NCI-H2227 (cell line): Measurements from ENCODE around the gene MSRB1.

Experiments
- DNase-seq: peaks from one replicate; lab custom pipeline; 2025; ENCODE audit not compliant: unreplicated experiment; lab: John Stamatoyannopoulos, UW

Gene MSRB1

GRCh38 chr16:1918351-1919326, 24.4 kb downstream of the MSRB1 start, which contains the start of gene HS3ST6:
Gene HS3ST6 (minus strand): TSS chr16:1918415. CDS start chr16:1918323, 92 bp downstream.
- DNase-seq = peak; percentile 47

GRCh38 chr16:1917665-1918350, 25.2 kb downstream of the MSRB1 start:
- no peak for DNase-seq

GRCh38 chr16:1917056-1917664, 25.8 kb downstream of the MSRB1 start:
- DNase-seq = no peak

- no peak for DNase-seq
Measured at GRCh38 chr16:1916640-1916990, 26.4 kb downstream of the MSRB1 start.

GRCh38 chr16:1915732-1916639, 27.0 kb downstream of the MSRB1 start:
- DNase-seq = no peak

GRCh38 chr16:1914988-1915387, 28.0 kb downstream of the MSRB1 start:
- DNase-seq = no peak

GRCh38 chr16:1914084-1914608, 28.9 kb downstream of the MSRB1 start:
- DNase-seq = no peak

GRCh38 chr16:1913327-1914083, 29.5 kb downstream of the MSRB1 start:
- DNase-seq = no peak

GRCh38 chr16:1912215-1912543, 30.8 kb downstream of the MSRB1 start:
- no peak for DNase-seq

- DNase-seq = no peak
Measured at GRCh38 chr16:1911467-1912214, 31.4 kb downstream of the MSRB1 start.

- no peak for DNase-seq
Measured at GRCh38 chr16:1909561-1910231, 33.3 kb downstream of the MSRB1 start.

GRCh38 chr16:1908983-1909382, 34.0 kb downstream of the MSRB1 start:
- no peak for DNase-seq

GRCh38 chr16:1908184-1908583, 34.8 kb downstream of the MSRB1 start:
- no peak for DNase-seq

- no peak for DNase-seq
Measured at GRCh38 chr16:1907226-1907860, 35.7 kb downstream of the MSRB1 start.

- no peak for DNase-seq
Measured at GRCh38 chr16:1906846-1907165, 36.2 kb downstream of the MSRB1 start.

- DNase-seq = peak; percentile 40
Measured at GRCh38 chr16:1906055-1906845, 36.7 kb downstream of the MSRB1 start.
